C4-2B (cell line): Measurements from ENCODE around the gene PCDH9.

Experiments used
- ZFX ChIP-seq: fragments of 450-650 bp; IDR thresholded peaks from 2 replicates; pipeline ENCODE4 v1.6.1; 2017
- TF ChIP-seq, protein P1 (sequence below): fragments of 450-650 bp; conservative IDR thresholded peaks from 2 replicates; pipeline ENCODE4 v1.5.1; 2017; ENCODE audit warnings: mild to moderate bottlenecking

DNA sequence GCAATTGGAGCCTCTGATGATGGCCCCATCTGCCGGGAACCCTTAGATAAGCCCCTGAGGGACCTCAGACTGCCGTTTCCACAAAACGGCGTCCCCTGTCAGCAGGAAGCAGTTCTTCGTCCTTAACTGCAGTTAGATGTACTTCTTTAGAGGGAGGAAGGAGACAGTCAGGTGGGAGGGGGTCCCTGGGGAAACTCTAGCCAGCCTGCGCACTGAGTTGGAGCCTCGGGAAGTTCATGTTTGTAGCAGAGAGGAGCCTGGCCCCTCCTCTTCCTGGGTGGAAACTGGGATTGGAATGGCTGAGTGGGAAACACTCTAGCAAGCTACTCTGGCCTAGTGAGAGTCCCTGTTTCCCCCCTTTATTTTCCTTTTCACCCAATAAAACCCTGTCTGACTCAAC lies 612.4 kb downstream of the PCDH9 start:
- TF ChIP-seq, protein P1, sequence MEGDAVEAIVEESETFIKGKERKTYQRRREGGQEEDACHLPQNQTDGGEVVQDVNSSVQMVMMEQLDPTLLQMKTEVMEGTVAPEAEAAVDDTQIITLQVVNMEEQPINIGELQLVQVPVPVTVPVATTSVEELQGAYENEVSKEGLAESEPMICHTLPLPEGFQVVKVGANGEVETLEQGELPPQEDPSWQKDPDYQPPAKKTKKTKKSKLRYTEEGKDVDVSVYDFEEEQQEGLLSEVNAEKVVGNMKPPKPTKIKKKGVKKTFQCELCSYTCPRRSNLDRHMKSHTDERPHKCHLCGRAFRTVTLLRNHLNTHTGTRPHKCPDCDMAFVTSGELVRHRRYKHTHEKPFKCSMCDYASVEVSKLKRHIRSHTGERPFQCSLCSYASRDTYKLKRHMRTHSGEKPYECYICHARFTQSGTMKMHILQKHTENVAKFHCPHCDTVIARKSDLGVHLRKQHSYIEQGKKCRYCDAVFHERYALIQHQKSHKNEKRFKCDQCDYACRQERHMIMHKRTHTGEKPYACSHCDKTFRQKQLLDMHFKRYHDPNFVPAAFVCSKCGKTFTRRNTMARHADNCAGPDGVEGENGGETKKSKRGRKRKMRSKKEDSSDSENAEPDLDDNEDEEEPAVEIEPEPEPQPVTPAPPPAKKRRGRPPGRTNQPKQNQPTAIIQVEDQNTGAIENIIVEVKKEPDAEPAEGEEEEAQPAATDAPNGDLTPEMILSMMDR = no peak
- no peak for TF ChIP-seq ZFX
